Stimulated activated effector memory CD8-positive, alpha-beta T cell treated with anti-CD3 and anti-CD28 coated beads, Interleukin-12 subunit alpha, Interleukin-12 subunit beta, amount 100 ng/mL, for 72 hours (primary cell): ENCODE results near the gene METTL17.

Experiments
- ATAC-seq: fragments of 150-1000 bp; cut with Tn5 transposase; 2 replicates; pipeline ENCODE4 v1.10.0; 2021
- DNase-seq, 2 donors: peaks; one replicate each; pipeline ENCODE4 v3.0.0; 2021 to 2022; ENCODE audit warnings: low spot score in 2 of 2
- H3K27ac Mint-ChIP-seq: one replicate; pipeline ENCODE4 v1.8.0; 2022; ENCODE audit warnings: mild to moderate bottlenecking, mixed read lengths
- H3K36me3 Mint-ChIP-seq: one replicate; pipeline ENCODE4 v1.8.0; 2022; ENCODE audit warnings: mild to moderate bottlenecking, mixed read lengths
- H3K4me1 Mint-ChIP-seq: one replicate; pipeline ENCODE4 v1.8.0; 2022; ENCODE audit warnings: mixed read lengths
- H3K4me3 Mint-ChIP-seq: one replicate; pipeline ENCODE4 v1.8.0; 2022; ENCODE audit warnings: mild to moderate bottlenecking, mixed read lengths
- H3K9me3 Mint-ChIP-seq: one replicate; pipeline ENCODE4 v1.8.0; 2022; ENCODE audit warnings: mixed read lengths

Gene METTL17

GRCh38 chr14:21041676-21042433 lies 52.1 kb downstream of the METTL17 start, which contains the start of gene RNASE7:
TSS of gene RNASE7 (plus strand) at chr14:21042362. CDS start at chr14:21042993, 631 bp downstream.
- no peak for ATAC-seq
- H3K27ac Mint-ChIP-seq = peak within 1 kb of the TSS; percentile 2

GRCh38 chr14:21042918-21043317 lies 53.1 kb downstream of the METTL17 start:
- Mint-ChIP-seq H3K27ac (peak overlapping the region; percentile 2), H3K4me3 (no peak overlapping the region), H3K36me3 (no peaks in the 10 kb centered on the region), H3K4me1 (peaks cover 8% of the 10 kb centered on the region), H3K9me3 (no peaks in the 10 kb centered on the region)
- DNase-seq (no peak), ATAC-seq (no peak)

More at GRCh38 chr14:21041676-21042433, 52.1 kb downstream of the METTL17 start, which contains the start of gene RNASE7:
- DNase-seq = no peak
- no peak within 1 kb of the TSS for H3K4me3 Mint-ChIP-seq
- H3K9me3 Mint-ChIP-seq = no peaks in the 10 kb centered on the region
- no peaks in the 10 kb centered on the region for H3K36me3 Mint-ChIP-seq
- H3K4me1 Mint-ChIP-seq = peaks cover 8% of the 10 kb centered on the region

GRCh38 chr14:21043387-21043973 lies 53.7 kb downstream of the METTL17 start:
- Mint-ChIP-seq H3K9me3 (no peaks in the 10 kb centered on the region), H3K4me3 (no peak overlapping the region), H3K27ac (no peak overlapping the region), H3K36me3 (no peaks in the 10 kb centered on the region), H3K4me1 (peaks cover 8% of the 10 kb centered on the region)
- DNase-seq (no peak), ATAC-seq (no peak)

DNA sequence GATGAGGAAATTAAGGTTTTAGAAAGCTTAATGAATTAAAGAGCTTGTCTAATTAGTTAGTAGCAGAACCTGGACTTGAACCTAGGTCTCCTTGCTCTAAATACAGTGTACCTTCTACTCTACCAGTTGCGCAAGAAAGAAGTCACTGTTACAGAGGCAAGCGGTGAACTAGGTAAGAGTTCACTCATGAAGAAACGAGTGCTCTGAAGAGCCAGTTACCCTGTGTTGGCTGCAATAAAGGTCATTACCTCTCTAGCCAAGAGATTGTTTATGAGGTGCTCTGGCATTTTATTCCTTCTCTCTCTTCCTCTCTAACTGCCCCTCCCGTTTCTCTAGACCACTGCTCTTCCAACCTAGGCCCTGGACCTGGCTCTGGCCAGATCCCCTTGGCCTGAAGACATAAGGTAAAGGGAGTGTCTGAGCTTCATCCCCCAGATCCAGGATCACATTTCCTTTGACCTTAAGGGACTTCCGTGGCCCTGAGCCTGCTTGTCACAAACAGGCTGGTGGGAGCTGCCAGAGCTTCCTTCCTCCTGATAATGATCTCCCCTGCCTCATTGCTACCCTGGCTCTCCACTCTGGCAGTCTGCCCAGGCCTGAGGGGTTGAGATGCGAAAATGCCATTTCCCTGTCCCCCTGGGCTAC lies 54.3 kb downstream of the METTL17 start:
- peak overlapping the region; percentile 17 for H3K27ac Mint-ChIP-seq
- no peak for ATAC-seq

More for the DNA sequence above, 54.3 kb downstream of the METTL17 start:
- DNase-seq = no peak
- Mint-ChIP-seq H3K4me1 (peaks cover 8% of the 10 kb centered on the region), H3K4me3 (no peak overlapping the region), H3K36me3 (no peaks in the 10 kb centered on the region), H3K9me3 (no peaks in the 10 kb centered on the region)
